ENCODE results near the gene TMEM243. TPM values are rescaled to one million over a fixed set of nuclear protein-coding genes. Genes with fewer than 3 reads are reported as not detected.

The TMEM243 gene
- total and polyA plus RNA-seq, 2 of the 13 experiments (the other 11 are each of a cell fraction or from before 2014, with no cell fraction given) = 25.1 to 31.2 TPM

DNA sequence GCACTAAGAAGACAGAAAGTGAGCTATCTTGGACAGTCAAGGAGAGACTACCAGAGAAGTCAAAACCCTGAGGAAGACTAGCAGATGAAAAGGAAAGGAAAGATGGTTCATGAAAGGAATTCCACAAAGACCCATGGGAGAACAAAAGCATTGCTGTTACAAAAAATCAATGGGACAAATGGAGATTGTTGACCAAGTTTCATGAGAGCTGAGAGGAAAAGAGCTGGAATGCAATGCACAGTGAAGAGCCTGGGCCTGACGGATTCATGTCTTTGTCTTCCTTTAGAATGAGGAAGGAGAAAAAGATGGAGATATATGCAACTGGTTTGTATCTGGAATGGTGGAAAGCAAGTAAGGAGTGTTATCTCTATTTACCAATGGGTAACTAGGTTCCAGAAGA, 17.3 kb downstream of the TMEM243 start:
- no peak overlapping the region for H3K9ac ChIP-seq (ENCODE audit: insufficient read depth, low read depth, low read length)
- H3K4me1 ChIP-seq (ENCODE audit: insufficient read depth, low read length) = peaks cover 17% of the 10 kb centered on the region
- H3K4me3 ChIP-seq (replicated peaks in 1 of 3; ENCODE audit: insufficient read depth in 1 of 3, low read depth in 2 of 3, low read length in 3 of 3) = no peak overlapping the region
- in situ Hi-C loops (cut with HindIII; ENCODE audit: extremely low pct_ligation_motif_present, low pct_unique_long_range_greater_than_20kb) (no loop called here), intact Hi-C loops (cut with micrococcal nuclease; ENCODE audit: unreplicated experiment) (no loop called here)
- H3K79me2 ChIP-seq (ENCODE audit: insufficient read depth, low read length) = peaks cover 17% of the 10 kb centered on the region
- no peak overlapping the region for H2AFZ ChIP-seq (ENCODE audit: low read length)
- 0 out of 2 replicates have a peak, but pooled peaks have one; percentile 17 for TF ChIP-seq ONECUT2 (CRISPR knock-in tag; IDR thresholded peaks at IDR 0.05)
- TF ChIP-seq IKZF4 (CRISPR knock-in tag; IDR thresholded peaks at IDR 0.05; ENCODE audit: borderline replicate concordance, low read depth, not compliant biosample characterization) = no peak
- no peak for TF ChIP-seq ZNF251 (CRISPR knock-in tag; IDR thresholded peaks at IDR 0.05)
- TF ChIP-seq, protein P1, sequence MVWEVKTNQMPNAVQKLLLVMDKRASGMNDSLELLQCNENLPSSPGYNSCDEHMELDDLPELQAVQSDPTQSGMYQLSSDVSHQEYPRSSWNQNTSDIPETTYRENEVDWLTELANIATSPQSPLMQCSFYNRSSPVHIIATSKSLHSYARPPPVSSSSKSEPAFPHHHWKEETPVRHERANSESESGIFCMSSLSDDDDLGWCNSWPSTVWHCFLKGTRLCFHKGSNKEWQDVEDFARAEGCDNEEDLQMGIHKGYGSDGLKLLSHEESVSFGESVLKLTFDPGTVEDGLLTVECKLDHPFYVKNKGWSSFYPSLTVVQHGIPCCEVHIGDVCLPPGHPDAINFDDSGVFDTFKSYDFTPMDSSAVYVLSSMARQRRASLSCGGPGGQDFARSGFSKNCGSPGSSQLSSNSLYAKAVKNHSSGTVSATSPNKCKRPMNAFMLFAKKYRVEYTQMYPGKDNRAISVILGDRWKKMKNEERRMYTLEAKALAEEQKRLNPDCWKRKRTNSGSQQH (CRISPR knock-in tag; IDR thresholded peaks at IDR 0.05; ENCODE audit: low read depth) = no peak
- no peak for TF ChIP-seq TRAFD1 (CRISPR knock-in tag; IDR thresholded peaks at IDR 0.05; ENCODE audit: borderline replicate concordance)
- no peak for TF ChIP-seq ELF1 (CRISPR knock-in tag; IDR thresholded peaks at IDR 0.05)
- no peak for TF ChIP-seq SOX13 (IDR thresholded peaks at IDR 0.05)
- peak in 1 of 2 experiments; percentile 57; a peak in 2 of 4 replicates for TF ChIP-seq SOX13 (CRISPR knock-in tag; conservative IDR thresholded peaks at IDR 0.05 in 1 of 2, IDR thresholded peaks at IDR 0.05 in 1 of 2)
- TF ChIP-seq TEAD3 (CRISPR knock-in tag; optimal IDR thresholded peaks at IDR 0.05; ENCODE audit: borderline replicate concordance) = peak; percentile 29
- TF ChIP-seq, protein P2, sequence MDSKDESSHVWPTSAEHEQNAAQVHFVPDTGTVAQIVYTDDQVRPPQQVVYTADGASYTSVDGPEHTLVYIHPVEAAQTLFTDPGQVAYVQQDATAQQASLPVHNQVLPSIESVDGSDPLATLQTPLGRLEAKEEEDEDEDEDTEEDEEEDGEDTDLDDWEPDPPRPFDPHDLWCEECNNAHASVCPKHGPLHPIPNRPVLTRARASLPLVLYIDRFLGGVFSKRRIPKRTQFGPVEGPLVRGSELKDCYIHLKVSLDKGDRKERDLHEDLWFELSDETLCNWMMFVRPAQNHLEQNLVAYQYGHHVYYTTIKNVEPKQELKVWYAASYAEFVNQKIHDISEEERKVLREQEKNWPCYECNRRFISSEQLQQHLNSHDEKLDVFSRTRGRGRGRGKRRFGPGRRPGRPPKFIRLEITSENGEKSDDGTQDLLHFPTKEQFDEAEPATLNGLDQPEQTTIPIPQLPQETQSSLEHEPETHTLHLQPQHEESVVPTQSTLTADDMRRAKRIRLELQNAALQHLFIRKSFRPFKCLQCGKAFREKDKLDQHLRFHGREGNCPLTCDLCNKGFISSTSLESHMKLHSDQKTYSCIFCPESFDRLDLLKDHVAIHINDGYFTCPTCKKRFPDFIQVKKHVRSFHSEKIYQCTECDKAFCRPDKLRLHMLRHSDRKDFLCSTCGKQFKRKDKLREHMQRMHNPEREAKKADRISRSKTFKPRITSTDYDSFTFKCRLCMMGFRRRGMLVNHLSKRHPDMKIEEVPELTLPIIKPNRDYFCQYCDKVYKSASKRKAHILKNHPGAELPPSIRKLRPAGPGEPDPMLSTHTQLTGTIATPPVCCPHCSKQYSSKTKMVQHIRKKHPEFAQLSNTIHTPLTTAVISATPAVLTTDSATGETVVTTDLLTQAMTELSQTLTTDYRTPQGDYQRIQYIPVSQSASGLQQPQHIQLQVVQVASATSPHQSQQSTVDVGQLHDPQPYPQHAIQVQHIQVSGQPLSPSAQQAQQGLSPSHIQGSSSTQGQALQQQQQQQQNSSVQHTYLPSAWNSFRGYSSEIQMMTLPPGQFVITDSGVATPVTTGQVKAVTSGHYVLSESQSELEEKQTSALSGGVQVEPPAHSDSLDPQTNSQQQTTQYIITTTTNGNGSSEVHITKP (CRISPR knock-in tag; IDR thresholded peaks at IDR 0.05; ENCODE audit: low read depth) = no peak
- no peaks in the 10 kb centered on the region for H4K20me1 ChIP-seq (ENCODE audit: insufficient read depth, low read length)
- BruUV-seq (replicated peaks) = no TSS peak
- CTCF ChIA-PET (ENCODE audit: low intra/inter-chr PET ratio, low total read pairs) = no interaction called here
- FAIRE-seq = no peak
- H3K27ac ChIP-seq (ENCODE audit: extremely low read length, insufficient read depth, low read length) = no peak overlapping the region
- ATAC-seq = peak; percentile 55
- POLR2A ChIA-PET = interaction anchor here (1.5 to 1.7 kb wide), 2 partner anchors 18 to 50 kb away, joined by 5 to 6 read pairs; partner anchors contain the start of genes DMTF1 and TMEM243
- peaks cover 28% of the 10 kb centered on the region for H3K9me3 ChIP-seq (ENCODE audit: low read length)
- no peak overlapping the region for H3K4me2 ChIP-seq (ENCODE audit: low read depth, low read length)
- no peaks in the 10 kb centered on the region for H3K27me3 ChIP-seq (ENCODE audit: control insufficient read depth in 1 of 2, insufficient read depth in 2 of 2, low read length in 2 of 2)
- DNase-seq (ENCODE audit: low spot score) = peak; percentile 21
- H3K36me3 ChIP-seq (replicated peaks in 1 of 2; ENCODE audit: control insufficient read depth in 1 of 2, insufficient read depth in 2 of 2, low read length in 2 of 2) = peaks cover 7 to 21% of the 10 kb centered on the region in 2 experiments; a peak in 4 of 5 replicates
- WGBS (ENCODE audit: low lambda C conversion rate) = 88% methylated on average over 1 of the region's 1 CpG
